Endometrial microvascular endothelial cells (primary cell): Measurements from ENCODE around the gene TBX2. TPM values are rescaled to one million over a fixed set of nuclear protein-coding genes. Genes with fewer than 3 reads are reported as not detected.

ENCODE experiments used
- in situ Hi-C: cut with HindIII; loops from 2 replicates; pipeline ENCODE4 v1.10.0; 2017; ENCODE audit warnings: low sequenced_read_pairs, low pct_unique_long_range_greater_than_20kb; ENCODE audit errors: inconsistent ontology term
- total RNA-seq: library from RNA; depleted of rRNA; stranded (reverse); fragments of >200 nt; gene quantifications from one replicate; pipeline ENCODE4 v1.2.3, GENCODE V29; 2015; ENCODE audit errors: inconsistent ontology term

Gene TBX2
- total RNA-seq, 1 donor from 2014 or later: 0.19 TPM

DNA sequence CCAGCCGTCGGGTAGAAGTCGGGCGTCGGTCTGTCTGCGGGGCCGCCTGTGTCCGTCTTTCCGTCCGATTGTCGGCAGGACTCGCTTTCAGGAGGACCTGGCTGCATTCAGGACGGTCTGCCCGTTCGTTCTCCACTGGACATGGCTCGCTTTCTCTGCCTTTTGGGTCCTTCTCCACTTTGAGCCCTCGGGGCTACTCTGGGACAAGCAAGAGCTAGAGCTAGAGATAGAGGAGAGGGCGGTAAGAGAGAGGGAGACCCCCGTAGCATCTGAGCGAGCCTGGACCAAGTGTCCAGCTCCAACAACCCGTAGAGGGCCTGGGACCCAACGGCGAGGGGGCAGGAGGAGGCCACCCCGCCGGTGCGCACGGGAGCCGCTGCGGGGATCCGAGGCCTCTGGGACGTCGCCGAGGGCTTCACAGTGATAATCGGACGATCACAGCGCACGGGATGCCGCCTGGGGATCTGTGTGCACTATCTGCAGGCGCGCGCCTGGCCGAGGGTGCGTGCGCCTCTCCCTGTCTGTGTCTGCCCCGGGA, 57.1 kb downstream of the TBX2 start:
- in situ Hi-C loops: no loop called here

DNA sequence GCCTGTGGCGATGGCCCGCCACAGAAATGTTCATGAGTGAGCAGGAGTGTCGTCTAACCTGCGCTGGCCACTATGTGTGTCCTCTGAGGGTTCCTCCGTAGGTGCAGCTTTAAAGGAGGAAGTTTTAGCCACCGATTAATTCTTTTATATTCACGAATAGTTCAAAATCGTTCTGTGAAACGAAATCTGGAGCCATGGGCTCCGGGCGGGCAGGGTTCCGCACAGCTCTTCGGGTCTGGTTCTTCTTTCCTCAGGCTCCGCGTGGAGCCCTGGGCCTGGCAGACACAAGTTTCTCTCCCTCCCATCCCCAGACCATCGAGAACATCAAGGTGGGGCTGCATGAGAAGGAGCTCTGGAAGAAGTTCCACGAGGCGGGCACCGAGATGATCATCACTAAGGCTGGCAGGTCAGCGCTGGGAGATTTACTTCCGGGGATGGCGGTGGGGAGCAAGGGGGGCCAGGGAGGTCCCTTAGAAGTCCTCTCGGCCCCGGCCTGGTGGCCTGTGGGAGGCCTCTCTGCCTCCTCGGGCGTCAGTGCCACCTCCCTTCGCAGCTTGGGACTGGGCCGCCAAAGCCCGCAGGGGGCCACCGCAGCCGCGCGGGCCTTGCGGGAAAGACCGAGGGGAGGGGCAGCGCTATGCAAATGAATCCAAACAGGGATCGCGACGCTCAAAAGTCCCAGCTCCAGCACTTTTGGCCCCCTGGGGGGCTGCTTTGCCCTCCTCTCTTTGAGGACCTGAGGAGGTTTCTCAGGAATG, 57.8 kb downstream of the TBX2 start:
- in situ Hi-C loops: no loop called here

DNA sequence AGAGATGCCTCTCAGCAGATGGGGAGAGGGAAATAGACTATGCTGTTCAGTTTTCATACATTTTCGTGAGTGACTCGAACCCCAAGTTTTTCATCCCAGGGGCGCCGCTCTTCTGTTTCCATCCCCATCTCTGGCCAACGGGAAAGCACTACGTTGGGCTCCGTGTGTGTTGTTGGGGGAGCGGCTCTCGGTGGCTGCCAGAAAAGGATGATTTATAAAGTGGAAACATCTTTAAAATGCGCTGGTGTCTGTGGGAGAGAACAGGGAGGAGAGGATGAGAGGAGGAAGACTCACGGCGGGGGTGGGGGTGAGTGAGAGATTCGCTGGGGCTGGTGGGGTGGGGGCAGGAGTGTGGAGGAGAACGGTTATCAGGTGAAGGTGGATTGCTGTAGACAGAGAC, 58.4 kb downstream of the TBX2 start:
- in situ Hi-C loops: no loop called here

DNA sequence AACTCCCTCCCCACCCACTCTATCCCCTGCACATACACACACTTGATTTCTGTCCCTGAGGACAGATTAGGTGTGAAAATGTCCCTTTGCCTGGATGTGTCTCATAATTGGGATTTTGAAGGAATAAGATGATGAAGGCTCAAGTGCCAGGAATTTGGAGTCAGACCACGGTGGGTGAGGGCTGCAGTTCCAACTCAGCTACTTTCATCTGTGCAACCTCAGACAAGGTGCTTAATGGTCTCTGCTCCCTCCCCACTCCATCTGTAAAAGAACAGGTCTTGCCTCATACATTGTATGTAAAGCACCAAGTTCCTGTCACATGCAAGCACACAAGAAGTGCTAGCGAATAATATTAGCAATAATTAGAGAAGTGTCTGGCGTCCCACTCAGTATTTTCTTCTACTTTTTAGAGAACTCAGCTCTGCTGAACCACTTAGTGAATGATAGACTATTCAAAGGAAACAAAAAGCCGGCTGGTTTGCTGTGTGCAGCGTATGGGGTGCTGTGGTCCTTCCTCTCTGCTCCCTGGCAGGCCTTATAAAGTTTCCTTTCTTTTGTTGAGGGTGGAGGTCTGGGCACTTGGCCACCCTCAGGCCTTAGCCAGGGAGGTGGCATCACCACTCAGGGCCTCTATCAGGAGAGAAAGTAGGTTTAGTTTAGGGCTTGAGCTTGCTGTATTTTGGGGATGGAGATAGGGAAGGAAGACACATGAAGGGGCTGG, 58.9 kb downstream of the TBX2 start:
- in situ Hi-C loops: no loop called here

Other genes starting within 250 kb of the TBX2 start
- gene TBX4, start 52.6 kb downstream of the TBX2 start, total RNA-seq: not detected
- not detected for gene NACA2, start 191.4 kb downstream of the TBX2 start, total RNA-seq